Calu3 (cell line): Measurements from ENCODE around the gene SELENOP. TPM values are rescaled to one million over a fixed set of nuclear protein-coding genes. Genes with fewer than 3 reads are reported as not detected.

Source experiments
- BruUV-seq: library from RNA; stranded (reverse); fragments of 400-500 nt; replicated peaks from 2 replicates; lab custom pipeline; 2021; lab: Mats Ljungman, UMichigan
- CTCF ChIA-PET: fragments of 300-600 bp; sonication (Branson Sonifier 250); formaldehyde crosslinking; loops from one replicate; lab custom pipeline; 2022; ENCODE audit warnings: antibody characterized with exemption; lab: Charles Lee
- DNase-seq: peaks from one replicate; pipeline ENCODE4 v3.0.0; 2022
- H3K27ac Mint-ChIP-seq: one replicate; pipeline ENCODE4 v1.8.0; 2022; ENCODE audit warnings: mixed read lengths; ENCODE audit not compliant: unreplicated experiment
- H3K27me3 Mint-ChIP-seq: one replicate; pipeline ENCODE4 v1.8.0; 2022; ENCODE audit warnings: mixed read lengths; ENCODE audit not compliant: unreplicated experiment
- H3K36me3 Mint-ChIP-seq: one replicate; pipeline ENCODE4 v1.8.0; 2022; ENCODE audit warnings: mild to moderate bottlenecking, moderate library complexity, mixed read lengths; ENCODE audit not compliant: insufficient read depth, unreplicated experiment
- H3K4me1 Mint-ChIP-seq: one replicate; pipeline ENCODE4 v1.8.0; 2022; ENCODE audit warnings: mild to moderate bottlenecking, low read depth, mixed read lengths; ENCODE audit not compliant: unreplicated experiment
- H3K4me3 Mint-ChIP-seq: one replicate; pipeline ENCODE4 v1.8.0; 2022; ENCODE audit warnings: mild to moderate bottlenecking, low read depth, moderate library complexity, mixed read lengths; ENCODE audit not compliant: unreplicated experiment
- H3K9me3 Mint-ChIP-seq: one replicate; pipeline ENCODE4 v1.8.0; 2022; ENCODE audit warnings: low read depth, mixed read lengths; ENCODE audit not compliant: unreplicated experiment
- CTCF ChIP-seq: fragments of 200-600 bp; IDR thresholded peaks from one replicate; pipeline ENCODE4 v1.8.0; 2022; ENCODE audit warnings: antibody characterized with exemption; ENCODE audit not compliant: unreplicated experiment
- intact Hi-C: fragments of 100-400 bp; cut with micrococcal nuclease; formaldehyde crosslinking; loops from one replicate; pipeline ENCODE4 v1.10.0; 2022; ENCODE audit not compliant: unreplicated experiment
- total RNA-seq: library from RNA; stranded (reverse); gene quantifications from 2 replicates; pipeline ENCODE4 v1.2.3, GENCODE V29; 2022

Gene SELENOP
- total RNA-seq, 1 experiment from 2014 or later, result 2.0 TPM

GRCh38 chr5:42804717-42805339 is 6.9 kb downstream of the SELENOP start:
- TF ChIP-seq CTCF, result no peak
- Mint-ChIP-seq H3K27ac (no peak overlapping the region), H3K9me3 (no peaks in the 10 kb centered on the region), H3K4me1 (no peaks in the 10 kb centered on the region), H3K36me3 (no peaks in the 10 kb centered on the region), H3K27me3 (no peaks in the 10 kb centered on the region), H3K4me3 (no peak overlapping the region)
- intact Hi-C loops, result loop anchor here (5.0 kb wide), 1 partner anchor 82 kb away; no protein-coding TSS in a partner anchor
- DNase-seq, result no peak
- CTCF ChIA-PET, result no interaction called here
- no TSS peak for BruUV-seq

GRCh38 chr5:42801516-42802166 is 10.1 kb downstream of the SELENOP start:
- BruUV-seq, result no TSS peak
- Mint-ChIP-seq H3K4me1 (no peaks in the 10 kb centered on the region), H3K36me3 (no peaks in the 10 kb centered on the region), H3K27me3 (no peaks in the 10 kb centered on the region), H3K27ac (no peak overlapping the region), H3K9me3 (no peaks in the 10 kb centered on the region), H3K4me3 (no peak overlapping the region)
- DNase-seq, result no peak
- CTCF ChIA-PET, result no interaction called here
- intact Hi-C loops, result no loop called here
- TF ChIP-seq CTCF, result no peak

DNA sequence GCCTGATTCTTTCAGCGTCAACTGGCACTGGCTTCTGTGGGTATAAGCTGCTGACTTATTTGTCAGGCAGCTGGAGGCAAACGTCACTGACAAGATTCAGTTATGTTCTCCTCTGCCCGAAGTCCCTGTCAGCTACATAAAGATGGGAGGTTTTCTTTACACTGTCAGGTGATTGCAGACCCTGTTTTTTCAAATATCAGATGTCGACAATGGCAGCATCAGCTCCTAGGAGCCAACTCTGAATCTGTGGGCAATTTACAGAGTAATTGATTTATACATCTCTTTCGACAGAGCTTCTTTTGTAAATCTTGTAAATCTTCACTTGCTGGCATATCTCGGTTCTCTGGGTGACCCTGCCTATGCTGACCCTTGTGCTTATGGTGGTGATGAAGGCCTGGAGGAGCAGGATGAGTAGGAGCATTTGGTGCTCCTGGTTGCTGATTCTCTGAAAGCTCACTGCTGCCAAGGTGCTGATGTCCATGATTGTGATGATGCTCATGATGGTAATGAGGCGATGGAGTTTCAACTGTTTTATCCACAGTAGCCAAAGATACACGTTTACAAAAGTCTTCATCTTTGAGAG is 10.9 kb downstream of the SELENOP start:
- intact Hi-C loops, result no loop called here
- TF ChIP-seq CTCF, result no peak
- CTCF ChIA-PET, result no interaction called here
- no peak overlapping the region for H3K27ac Mint-ChIP-seq
- no peaks in the 10 kb centered on the region for H3K4me1 Mint-ChIP-seq
- DNase-seq, result no peak
- H3K9me3 Mint-ChIP-seq, result no peaks in the 10 kb centered on the region
- no peaks in the 10 kb centered on the region for H3K36me3 Mint-ChIP-seq
- no peaks in the 10 kb centered on the region for H3K27me3 Mint-ChIP-seq
- H3K4me3 Mint-ChIP-seq, result no peak overlapping the region
- BruUV-seq, result no TSS peak

DNA sequence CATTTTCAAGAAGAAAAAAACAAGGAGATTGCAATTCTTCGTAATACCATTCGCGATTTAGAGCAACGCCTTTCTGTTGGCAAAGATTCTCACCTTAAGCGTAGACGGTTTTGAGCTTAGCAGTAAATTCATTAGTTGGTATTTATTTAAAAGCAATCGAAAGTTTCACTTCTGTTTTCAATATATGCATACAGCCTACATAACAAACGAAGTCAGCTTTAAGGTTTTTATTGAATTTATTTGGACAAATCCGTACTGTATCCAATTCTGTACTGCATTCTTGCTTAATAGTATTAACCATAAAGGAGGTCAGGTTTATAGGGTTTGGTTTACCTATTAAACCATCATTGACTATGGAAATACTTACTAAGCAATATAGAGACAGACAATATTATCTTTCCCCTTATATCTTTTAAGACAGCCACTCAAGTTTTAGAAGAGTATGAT is 12.0 kb downstream of the SELENOP start:
- H3K4me3 Mint-ChIP-seq, result no peak overlapping the region
- BruUV-seq, result no TSS peak
- no peak for DNase-seq
- H3K9me3 Mint-ChIP-seq, result no peaks in the 10 kb centered on the region
- no peaks in the 10 kb centered on the region for H3K36me3 Mint-ChIP-seq
- H3K27me3 Mint-ChIP-seq, result no peaks in the 10 kb centered on the region
- CTCF ChIA-PET, result interaction anchor here (0.6 kb wide), 1 partner anchor 469 kb away, joined by 3 read pairs; no protein-coding TSS in a partner anchor
- H3K4me1 Mint-ChIP-seq, result no peaks in the 10 kb centered on the region
- intact Hi-C loops, result no loop called here
- TF ChIP-seq CTCF, result no peak
- H3K27ac Mint-ChIP-seq, result no peak overlapping the region
